Measurements from ENCODE around the gene DLGAP1.

- TF ChIP-seq CTCF (IDR thresholded peaks at IDR 0.05), result no peak
- TF ChIP-seq EP300 (IDR thresholded peaks at IDR 0.05), result no peak
Observed at GRCh38 chr18:3651266-3651665, 803.8 kb downstream of the DLGAP1 start.
